GM23338 (cell line): ENCODE measurements around the gene ZXDC. TPM values are rescaled to one million over a fixed set of nuclear protein-coding genes. Genes with fewer than 3 reads are reported as not detected.

Experiments used
- ATAC-seq: fragments of 200-7000 bp; cut with Tn5 transposase; 3 replicates; pipeline ENCODE4 v1.9.1; 2020
- DNase-seq: peaks from one replicate; pipeline ENCODE4 v3.0.0-alpha.2; 2015; ENCODE audit warnings: low spot score
- H2AFZ ChIP-seq: fragments of 200-600 bp; sonication (generic); 2 replicates; pipeline ENCODE4 v1.8.0; 2016; ENCODE audit warnings: antibody characterized with exemption, mild to moderate bottlenecking, moderate library complexity
- H3F3A ChIP-seq: fragments of 200-600 bp; sonication (generic); replicated peaks from 2 replicates; pipeline ENCODE4 v1.8.0; 2017; ENCODE audit warnings: antibody characterized with exemption, mixed run types, low read depth
- H3K27ac ChIP-seq: fragments of 200-600 bp; sonication (generic); 2 replicates; pipeline ENCODE4 v1.6.1; 2016; ENCODE audit warnings: low read depth
- H3K27me3 ChIP-seq: fragments of 200-600 bp; sonication (generic); 2 replicates; pipeline ENCODE4 v1.8.0; 2016; ENCODE audit warnings: mild to moderate bottlenecking, mixed run types, moderate library complexity; ENCODE audit not compliant: insufficient read depth
- H3K36me3 ChIP-seq: fragments of 200-600 bp; sonication (generic); 2 replicates; pipeline ENCODE4 v1.8.0; 2016; ENCODE audit warnings: mild to moderate bottlenecking; ENCODE audit not compliant: insufficient read depth
- H3K4me1 ChIP-seq: fragments of 200-600 bp; sonication (generic); 2 replicates; pipeline ENCODE4 v1.8.0; 2016; ENCODE audit warnings: mild to moderate bottlenecking, moderate library complexity; ENCODE audit not compliant: insufficient read depth
- H3K4me2 ChIP-seq: fragments of 200-600 bp; sonication (generic); 2 replicates; pipeline ENCODE4 v1.7.1; 2017; ENCODE audit warnings: mixed run types
- H3K4me3 ChIP-seq: fragments of 200-600 bp; sonication (generic); 2 replicates; pipeline ENCODE4 v1.6.1; 2016; ENCODE audit warnings: mixed run types
- H3K79me2 ChIP-seq: fragments of 200-600 bp; sonication (generic); replicated peaks from 2 replicates; pipeline ENCODE4 v1.8.0; 2017; ENCODE audit warnings: mild to moderate bottlenecking; ENCODE audit not compliant: insufficient read depth
- H3K9me2 ChIP-seq: fragments of 200-600 bp; sonication (generic); 2 replicates; pipeline ENCODE4 v1.8.0; 2017; ENCODE audit not compliant: insufficient read depth
- H4K20me1 ChIP-seq: fragments of 200-600 bp; sonication (generic); replicated peaks from 2 replicates; pipeline ENCODE4 v1.8.0; 2017; ENCODE audit warnings: mild to moderate bottlenecking; ENCODE audit not compliant: insufficient read depth
- H3K27ac Mint-ChIP-seq: 2 replicates; pipeline ENCODE4 v1.8.0; 2020; ENCODE audit warnings: inconsistent platforms, mild to moderate bottlenecking, moderate library complexity, mixed read lengths
- H3K27me3 Mint-ChIP-seq: 3 replicates; pipeline ENCODE4 v1.8.0; 2022; ENCODE audit warnings: low read depth, mild to moderate bottlenecking, moderate library complexity, mixed read lengths, inconsistent platforms; ENCODE audit not compliant: insufficient read depth, poor library complexity
- H3K36me3 Mint-ChIP-seq: 3 replicates; pipeline ENCODE4 v1.8.0; 2021; ENCODE audit warnings: low read depth, mild to moderate bottlenecking, inconsistent platforms, moderate library complexity, mixed read lengths
- H3K4me1 Mint-ChIP-seq: 3 replicates; pipeline ENCODE4 v1.8.0; 2020; ENCODE audit warnings: mild to moderate bottlenecking, inconsistent platforms, mixed read lengths
- H3K4me3 Mint-ChIP-seq: 3 replicates; pipeline ENCODE4 v1.8.0; 2021; ENCODE audit warnings: moderate library complexity, mild to moderate bottlenecking, inconsistent platforms, mixed read lengths
- H3K9me3 Mint-ChIP-seq: 3 replicates; pipeline ENCODE4 v1.8.0; 2020; ENCODE audit warnings: moderate library complexity, mild to moderate bottlenecking, inconsistent platforms, mixed read lengths
- CREB1 ChIP-seq: fragments of 250-450 bp; sonication (Bioruptor Pico); IDR thresholded peaks from 2 replicates; pipeline ENCODE4 v1.5.0; 2020; ENCODE audit warnings: low read depth, mild to moderate bottlenecking, moderate library complexity
- CTCF ChIP-seq, 2 experiments: fragments of 200-600 bp in 1 of 2; sonication (generic) in 1 of 2; conservative IDR thresholded peaks; 2 replicates each; pipeline versions ENCODE4 v1.5.1 to v1.6.1; 2016 to 2017; ENCODE audit warnings: antibody characterized with exemption in 2 of 2, low read depth in 2 of 2, mild to moderate bottlenecking in 2 of 2, moderate library complexity in 1 of 2
- EZH2 ChIP-seq: fragments of 200-600 bp; sonication (generic); IDR thresholded peaks from one replicate; pipeline ENCODE4 v1.8.0; 2017; ENCODE audit warnings: antibody characterized with exemption, mild to moderate bottlenecking, low read depth; ENCODE audit not compliant: unreplicated experiment
- EZH2phosphoT487 ChIP-seq: fragments of 200-600 bp; sonication (generic); IDR thresholded peaks from one replicate; pipeline ENCODE4 v1.8.1; 2018; ENCODE audit warnings: antibody characterized with exemption; ENCODE audit not compliant: unreplicated experiment
- JUNB ChIP-seq: IDR thresholded peaks from one replicate; pipeline ENCODE4 v1.6.1; 2016; ENCODE audit warnings: antibody characterized with exemption; ENCODE audit not compliant: unreplicated experiment
- NANOG ChIP-seq: IDR thresholded peaks from 2 replicates; pipeline ENCODE4 v1.6.1; 2016; ENCODE audit warnings: antibody characterized with exemption, borderline replicate concordance
- POLR2AphosphoS5 ChIP-seq: IDR thresholded peaks from 2 replicates; pipeline ENCODE4 v1.6.1; 2016; ENCODE audit warnings: antibody characterized with exemption, low read depth
- REST ChIP-seq: IDR thresholded peaks from one replicate; pipeline ENCODE4 v1.6.1; 2018; ENCODE audit warnings: antibody characterized with exemption; ENCODE audit not compliant: unreplicated experiment
- STAT1 ChIP-seq: IDR thresholded peaks from one replicate; pipeline ENCODE4 v1.6.1; 2016; ENCODE audit warnings: antibody characterized with exemption; ENCODE audit not compliant: unreplicated experiment
- ZNF114 ChIP-seq: fragments of 250-450 bp; sonication (Bioruptor Pico); IDR thresholded peaks from 2 replicates; pipeline ENCODE4 v1.5.0; 2020; ENCODE audit warnings: mild to moderate bottlenecking, moderate library complexity
- ZNF331 ChIP-seq: fragments of 250-450 bp; sonication (Bioruptor Pico); IDR thresholded peaks from 2 replicates; pipeline ENCODE4 v1.5.0; 2020; ENCODE audit warnings: low read depth, mild to moderate bottlenecking, moderate library complexity
- ZNF462 ChIP-seq: fragments of 250-450 bp; sonication (Bioruptor Pico); IDR thresholded peaks from 2 replicates; pipeline ENCODE4 v1.5.0; 2020; ENCODE audit warnings: mild to moderate bottlenecking, moderate library complexity
- polyA plus RNA-seq: library from polyadenylated mRNA; unstranded; fragments of >200 nt; fragmentation: Nextera tagmentation; extraction: Ambion mirVana; gene quantifications from 2 replicates; pipeline ENCODE4 v1.2.1, GENCODE V29; 2016
- total RNA-seq: library from RNA; depleted of rRNA; stranded (reverse); fragments of >200 nt; shearing (Covaris generic); gene quantifications from 2 replicates; pipeline ENCODE4 v1.2.3, GENCODE V29; 2014

The ZXDC gene
- total and polyA plus RNA-seq, 2 experiments from 2014 or later, result 5.7 to 45.1 TPM

- TF ChIP-seq ZNF462 (CRISPR knock-in tag), result no peak
- TF ChIP-seq EZH2, result no peak
- TF ChIP-seq STAT1, result no peak
- no peak for TF ChIP-seq EZH2phosphoT487
- TF ChIP-seq CREB1 (CRISPR knock-in tag), result no peak
- TF ChIP-seq NANOG, result no peak
Measured at GRCh38 chr3:126402178-126402577, 73.5 kb downstream of the ZXDC start (continued).

GRCh38 chr3:126401611-126402160 lies 74.0 kb downstream of the ZXDC start:
- Mint-ChIP-seq H3K27me3 (peaks cover 3% of the 10 kb centered on the region), H3K9me3 (no peaks in the 10 kb centered on the region), H3K4me1 (peaks cover 19% of the 10 kb centered on the region), H3K27ac (no peak overlapping the region; the same call in none of the 2 replicates), H3K36me3 (no peaks in the 10 kb centered on the region; the same call in 2 of the 3 replicates), H3K4me3 (no peak overlapping the region)
- no peak overlapping the region for H2AFZ ChIP-seq
- no peaks in the 10 kb centered on the region for H3K36me3 ChIP-seq
- no peaks in the 10 kb centered on the region; the same call in 1 of the 2 replicates for H3K9me2 ChIP-seq
- no peak for TF ChIP-seq CREB1 (CRISPR knock-in tag)
- no peak for TF ChIP-seq POLR2AphosphoS5
- no peak for TF ChIP-seq EZH2phosphoT487
- no peak for TF ChIP-seq ZNF114
- TF ChIP-seq CTCF (conservative IDR thresholded peaks at IDR 0.05; ENCODE audit: low read depth in 2 of 2), result no peak
- no peak for TF ChIP-seq ZNF331 (CRISPR knock-in tag)
- TF ChIP-seq STAT1, result no peak
- TF ChIP-seq JUNB, result no peak
- TF ChIP-seq REST, result no peak
- ATAC-seq, result no peak
- no peak overlapping the region for H3K27ac ChIP-seq
- H3F3A ChIP-seq, result no peaks in the 10 kb centered on the region
- no peaks in the 10 kb centered on the region for H3K79me2 ChIP-seq
- H3K27me3 ChIP-seq, result no peaks in the 10 kb centered on the region
- no peak overlapping the region for H3K4me2 ChIP-seq
- no peaks in the 10 kb centered on the region for H3K4me1 ChIP-seq
- no peaks in the 10 kb centered on the region for H4K20me1 ChIP-seq
- no peak for DNase-seq
- H3K4me3 ChIP-seq, result no peak overlapping the region
